Activated naive CD4-positive, alpha-beta T cell treated with anti-CD3 and anti-CD28 coated beads for 36 hours (primary cell): ENCODE data around the gene BAD. TPM values are rescaled to one million over a fixed set of nuclear protein-coding genes. Genes with fewer than 3 reads are reported as not detected.
"Not testable (repeated sequence)": the region's sequence is repeated elsewhere in the genome, so short reads cannot be mapped to it uniquely, and the experiment has no call there.

Experiments
- CTCF ChIA-PET: fragments of 350-600 bp; sonication (Branson Sonifier 250); formaldehyde crosslinking; loops from one replicate; lab custom pipeline; 2021; ENCODE audit warnings: antibody characterized with exemption; lab: Charles Lee
- DNase-seq: peaks from one replicate; pipeline ENCODE4 v3.0.0-alpha.2; 2020
- H3K27ac Mint-ChIP-seq: one replicate; pipeline ENCODE4 v1.8.0; 2021; ENCODE audit warnings: mild to moderate bottlenecking, mixed read lengths
- H3K27me3 Mint-ChIP-seq: one replicate; pipeline ENCODE4 v1.8.0; 2021; ENCODE audit warnings: low read depth, mixed read lengths
- H3K36me3 Mint-ChIP-seq: one replicate; pipeline ENCODE4 v1.8.0; 2021; ENCODE audit warnings: low read depth, mixed read lengths
- H3K4me1 Mint-ChIP-seq: one replicate; pipeline ENCODE4 v1.8.0; 2021; ENCODE audit warnings: low read depth, mixed read lengths
- H3K4me3 Mint-ChIP-seq: one replicate; pipeline ENCODE4 v1.8.0; 2021; ENCODE audit warnings: mild to moderate bottlenecking, moderate library complexity, mixed read lengths
- H3K9me3 Mint-ChIP-seq: one replicate; pipeline ENCODE4 v1.8.0; 2021; ENCODE audit warnings: mixed read lengths
- intact Hi-C: fragments of 100-400 bp; cut with micrococcal nuclease; formaldehyde crosslinking; loops from one replicate; pipeline ENCODE4 v1.15.1; 2023
- total RNA-seq, 2 experiments: library from RNA; stranded (reverse); gene quantifications; one replicate each; pipeline ENCODE4 v1.2.3, GENCODE V29; 2021

The BAD gene
- 10 to 100 TPM; 12.8 to 14.3 TPM for total RNA-seq

DNA sequence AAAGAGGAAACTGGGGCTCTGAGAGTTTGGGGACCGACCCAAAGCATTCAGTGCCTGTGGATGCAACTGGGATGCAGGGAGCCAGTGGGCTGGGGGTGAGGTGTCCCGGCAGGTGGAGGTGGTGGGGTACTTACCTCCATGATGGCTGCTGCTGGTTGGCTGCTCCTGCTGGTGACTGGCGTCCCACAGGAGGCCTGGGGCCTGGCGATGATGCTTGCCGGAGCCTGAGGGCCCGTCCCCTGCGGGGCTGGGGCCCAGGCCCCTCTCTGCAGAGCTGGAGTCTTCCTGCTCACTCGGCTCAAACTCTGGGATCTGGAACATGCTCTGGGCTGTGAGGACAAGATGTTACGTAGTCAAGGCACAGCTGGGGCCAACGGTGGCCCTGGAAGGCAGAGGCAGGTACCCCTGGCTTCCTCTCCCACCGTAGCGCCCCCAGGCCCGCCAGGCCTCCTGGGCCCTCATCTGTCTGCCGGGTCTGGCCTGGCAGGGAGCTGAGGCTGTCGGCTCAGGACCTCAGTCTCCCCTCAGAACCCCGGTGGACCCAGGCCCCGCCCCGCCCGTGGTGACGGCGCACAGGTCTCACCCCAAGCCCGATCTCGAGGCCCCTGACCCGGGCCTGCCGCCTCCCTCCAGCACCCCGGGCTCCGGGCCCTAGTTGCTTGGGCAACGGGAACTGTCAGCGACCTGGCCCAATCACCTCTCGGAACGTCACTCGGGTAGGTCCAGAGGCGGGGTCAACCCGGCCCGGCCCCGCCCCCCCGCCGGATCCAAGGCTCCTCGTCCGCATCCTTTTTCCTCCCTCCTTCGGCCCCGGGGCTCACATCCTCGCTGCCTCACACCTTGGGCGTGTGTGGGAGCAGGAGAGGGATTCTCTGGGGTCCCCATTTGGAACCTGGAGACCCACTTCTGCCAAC, at the start of gene BAD:
BAD (minus strand) TSS at position 618 of the 914 bp plus-strand sequence; CDS start at position 321, 297 bp downstream.
- Mint-ChIP-seq H3K9me3 (no peaks in the 10 kb centered on the region), H3K27me3 (no peaks in the 10 kb centered on the region), H3K4me3 (peak within 1 kb of the TSS; percentile 82), H3K27ac (peak within 1 kb of the TSS; percentile 90), H3K36me3 (peaks cover 5% of the 10 kb centered on the region), H3K4me1 (peaks cover 17% of the 10 kb centered on the region)
- CTCF ChIA-PET, result interaction anchor here (0.8 to 3.1 kb wide), 5 partner anchors 17 to 78 kb away, joined by 4 to 12 read pairs (median 5); partner anchors contain the start of gene FERMT3
- peak; percentile 95 for DNase-seq
- intact Hi-C loops, result loop anchor here (1.0 to 2.0 kb wide), 3 partner anchors 38 to 58 kb away; partner anchors contain the start of genes FKBP2, NUDT22, PPP1R14B and TRPT1

DNA sequence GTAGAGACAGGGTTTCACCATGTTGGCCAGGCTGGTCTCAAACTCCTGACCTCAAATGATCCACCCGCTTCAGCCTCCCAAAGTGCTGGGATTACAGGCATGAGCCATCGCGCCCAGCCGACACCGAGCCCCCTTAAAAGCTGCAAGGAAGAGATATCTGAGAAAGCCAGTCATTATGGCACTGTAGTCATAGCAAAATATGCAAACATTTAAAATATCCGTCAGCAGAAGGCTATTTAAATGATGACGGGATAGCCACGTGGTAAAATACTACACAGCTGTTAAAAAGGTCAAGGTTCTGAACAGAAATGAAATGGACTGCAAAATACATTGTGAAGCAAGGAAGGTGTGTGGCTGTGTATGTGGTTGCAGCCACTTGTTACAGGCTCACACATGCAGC, 49.1 kb upstream of the BAD start:
- Mint-ChIP-seq H3K4me1 (peaks cover 15% of the 10 kb centered on the region), H3K27me3 (no peaks in the 10 kb centered on the region), H3K9me3 (no peaks in the 10 kb centered on the region), H3K4me3 (no peak overlapping the region), H3K36me3 (peaks cover 10% of the 10 kb centered on the region), H3K27ac (no peak overlapping the region)
- CTCF ChIA-PET, result interaction anchor here (0.7 to 2.5 kb wide), 4 partner anchors 10 to 83 kb away, joined by 3 to 10 read pairs (median 6); partner anchors contain the start of gene PRDX5
- no peak for DNase-seq
- intact Hi-C loops, result no loop called here

DNA sequence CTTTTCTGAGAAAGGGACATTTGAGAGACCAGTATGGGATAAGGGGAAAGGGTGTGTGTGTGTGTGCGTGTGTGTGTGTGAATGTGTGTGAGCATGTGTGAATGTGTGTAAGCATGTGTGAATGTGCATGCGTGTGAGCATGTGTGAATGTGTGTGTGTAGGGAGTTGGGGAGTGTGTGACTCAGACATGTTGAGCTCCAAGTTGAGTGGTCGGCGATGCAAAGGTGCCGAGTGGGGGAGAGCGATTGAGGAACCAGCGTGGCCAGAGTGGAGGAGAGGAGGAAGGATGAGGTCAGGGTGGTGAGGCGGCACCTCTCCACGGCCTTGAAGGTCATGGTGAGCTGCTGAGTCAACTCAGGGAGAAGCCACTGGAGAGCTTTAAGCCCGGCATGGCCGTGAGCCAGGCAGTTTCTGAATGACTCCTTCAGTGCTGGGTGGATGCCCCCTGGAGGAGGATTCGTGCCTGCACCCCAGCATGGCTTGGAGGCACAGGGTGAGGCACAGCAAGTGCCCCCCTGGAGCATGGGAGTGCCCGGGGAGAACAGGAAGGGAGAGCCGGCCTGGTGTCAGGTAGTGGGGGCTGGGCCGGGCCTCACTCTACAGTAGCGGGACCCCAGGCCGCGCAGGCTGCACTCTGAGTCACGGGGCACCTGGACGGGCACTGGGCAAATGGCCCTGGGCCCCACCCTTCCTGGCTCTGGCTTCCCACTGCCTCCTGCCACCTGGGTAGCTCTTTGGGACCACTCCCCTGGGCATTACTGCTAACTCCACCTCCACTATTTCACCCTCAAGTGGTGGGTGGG, 47.3 kb upstream of the BAD start:
- Mint-ChIP-seq H3K9me3 (no peaks in the 10 kb centered on the region), H3K36me3 (peaks cover 3% of the 10 kb centered on the region), H3K27me3 (no peaks in the 10 kb centered on the region), H3K4me1 (peaks cover 10% of the 10 kb centered on the region), H3K4me3 (no peak overlapping the region), H3K27ac (no peak overlapping the region)
- CTCF ChIA-PET, result interaction anchor here (0.6 to 2.5 kb wide), 13 partner anchors 9 to 127 kb away, joined by 3 to 22 read pairs (median 4); partner anchors contain the start of genes ESRRA, PRDX5 and TRMT112
- peak; percentile 82 for DNase-seq
- intact Hi-C loops, result loop anchor here (1.0 kb wide), 2 partner anchors 9 to 13 kb away; partner anchors contain the start of genes CCDC88B and PRDX5

DNA sequence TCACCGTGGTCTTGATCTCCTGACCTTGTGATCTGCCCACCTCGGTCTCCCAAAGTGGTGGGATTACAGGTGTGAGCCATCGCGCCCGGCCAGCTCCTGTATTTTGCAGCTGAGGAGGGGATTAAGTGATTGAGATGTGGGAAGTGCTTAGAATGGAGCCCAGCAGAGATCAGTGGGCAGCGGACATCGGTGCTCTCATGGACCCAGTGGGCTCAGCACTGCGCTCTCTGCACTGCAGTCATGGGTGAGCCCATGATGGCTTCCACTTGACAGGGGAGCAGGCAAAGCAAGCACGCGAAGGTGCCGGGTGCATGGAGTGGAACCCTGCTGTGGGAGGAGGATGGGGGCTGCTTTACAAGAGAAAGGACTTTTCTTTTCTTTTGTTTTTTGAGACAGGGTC, 46.4 kb upstream of the BAD start:
- Mint-ChIP-seq H3K4me3 (no peak overlapping the region), H3K27ac (no peak overlapping the region)

DNA sequence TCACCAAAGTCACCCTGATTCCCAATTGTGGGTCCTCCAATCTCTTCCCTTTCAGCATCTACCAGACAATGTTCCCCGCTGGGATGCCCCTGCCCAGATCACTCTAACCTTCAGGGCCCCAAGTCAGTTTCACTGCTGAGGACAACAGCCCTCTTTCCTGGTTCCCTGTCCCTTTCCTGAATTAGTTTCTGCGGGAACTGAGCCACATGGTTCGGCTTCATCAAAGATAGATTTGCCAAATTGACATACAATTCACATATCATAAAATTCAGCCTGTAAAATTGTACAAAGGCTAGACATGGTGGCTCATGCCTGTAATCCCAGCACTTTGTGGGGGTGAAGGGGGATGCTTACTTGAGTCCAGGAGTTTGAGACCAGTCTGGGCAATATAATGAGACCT, 43.5 kb upstream of the BAD start:
- CTCF ChIA-PET, result interaction anchor here (0.7 to 1.4 kb wide), 2 partner anchors 10 to 18 kb away, joined by 3 to 4 read pairs; partner anchors contain the start of genes PRDX5 and TRMT112
- H3K27me3 Mint-ChIP-seq, result no peaks in the 10 kb centered on the region
- no peaks in the 10 kb centered on the region for H3K9me3 Mint-ChIP-seq
- intact Hi-C loops, result no loop called here
- no peak for DNase-seq
- H3K36me3 Mint-ChIP-seq, result no peaks in the 10 kb centered on the region
- H3K4me1 Mint-ChIP-seq, result peaks cover 6% of the 10 kb centered on the region
- no peak overlapping the region for H3K27ac Mint-ChIP-seq
- no peak overlapping the region for H3K4me3 Mint-ChIP-seq

More for the DNA sequence above, 46.4 kb upstream of the BAD start:
- Mint-ChIP-seq H3K36me3 (peaks cover 3% of the 10 kb centered on the region), H3K27me3 (no peaks in the 10 kb centered on the region), H3K4me1 (peaks cover 10% of the 10 kb centered on the region), H3K9me3 (no peaks in the 10 kb centered on the region)
- no peak for DNase-seq
- CTCF ChIA-PET, result interaction anchor here (0.6 to 2.5 kb wide), 8 partner anchors 11 to 126 kb away, joined by 3 to 22 read pairs (median 6); partner anchors contain the start of genes ESRRA, PRDX5 and TRMT112
- intact Hi-C loops, result loop anchor here (1.0 kb wide), 2 partner anchors 9 to 13 kb away; partner anchors contain the start of genes CCDC88B and PRDX5

DNA sequence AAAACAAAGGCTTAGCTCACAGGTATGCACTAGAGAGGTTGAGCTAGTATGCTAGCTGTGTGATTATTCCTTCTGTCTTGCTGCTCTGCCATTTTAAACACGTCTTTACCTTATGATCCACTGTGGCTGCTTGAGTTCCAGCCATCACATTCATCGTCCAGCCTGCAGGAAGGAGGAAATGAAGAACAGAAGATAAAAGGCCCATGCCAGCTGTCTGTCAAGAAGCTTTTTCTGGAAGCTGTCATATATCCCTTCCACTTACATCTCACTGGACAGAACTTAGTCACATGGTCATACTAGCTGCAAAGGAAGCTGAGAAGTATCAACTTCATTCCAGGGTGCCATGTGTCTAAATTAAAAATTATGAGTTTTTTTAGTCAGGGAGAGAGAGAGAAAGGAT, 42.9 kb upstream of the BAD start:
- intact Hi-C loops, result no loop called here
- CTCF ChIA-PET, result interaction anchor here (0.5 to 1.4 kb wide), 2 partner anchors 10 to 1599 kb away, joined by 3 to 4 read pairs; partner anchors contain the start of genes PRDX5 and TRMT112
- H3K27ac Mint-ChIP-seq, result no peak overlapping the region
- H3K36me3 Mint-ChIP-seq, result no peaks in the 10 kb centered on the region
- no peaks in the 10 kb centered on the region for H3K27me3 Mint-ChIP-seq
- no peaks in the 10 kb centered on the region for H3K9me3 Mint-ChIP-seq
- H3K4me1 Mint-ChIP-seq, result peaks cover 6% of the 10 kb centered on the region
- no peak for DNase-seq
- no peak overlapping the region for H3K4me3 Mint-ChIP-seq

DNA sequence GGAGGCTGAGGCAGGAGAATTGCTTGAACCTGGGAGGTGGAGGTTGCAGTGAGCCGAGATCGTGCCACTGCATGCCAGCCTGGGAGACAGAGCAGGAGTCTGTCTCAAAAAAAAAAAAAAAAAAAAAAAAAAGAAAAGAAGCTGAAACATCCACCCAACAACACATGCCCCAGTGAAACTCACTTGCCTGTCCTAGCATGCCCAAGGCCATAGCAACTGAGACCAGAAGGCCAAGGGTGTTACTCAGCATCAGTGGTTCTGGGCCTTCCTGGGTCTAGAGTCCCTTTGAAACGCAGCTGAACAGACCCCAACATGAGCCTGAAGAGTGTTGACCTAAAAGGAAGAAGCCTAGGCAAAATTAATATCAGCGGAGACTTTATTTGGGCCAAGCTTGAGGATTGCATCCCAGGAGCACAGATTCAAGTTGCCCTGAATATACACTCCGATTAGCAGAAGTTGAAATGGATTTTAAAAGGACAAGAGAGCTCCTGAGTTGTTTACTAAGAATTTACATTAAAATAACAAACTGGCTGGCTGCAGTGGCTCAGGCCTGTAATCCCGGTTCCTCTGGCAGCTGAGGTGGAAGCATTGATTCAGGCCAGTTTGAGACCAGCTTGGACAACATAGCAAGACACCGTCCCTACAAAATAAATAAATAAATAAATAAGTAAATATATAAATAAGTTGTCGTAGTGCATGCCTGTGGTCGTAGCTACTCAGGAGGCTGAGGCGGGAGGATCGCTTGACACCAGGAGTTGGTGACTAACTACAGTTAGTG, 40.4 kb upstream of the BAD start:
- Mint-ChIP-seq H3K4me1 (peaks cover 9% of the 10 kb centered on the region), H3K27ac (no peak overlapping the region), H3K4me3 (no peak overlapping the region), H3K27me3 (no peaks in the 10 kb centered on the region), H3K36me3 (peaks cover 7% of the 10 kb centered on the region), H3K9me3 (no peaks in the 10 kb centered on the region)
- CTCF ChIA-PET, result interaction anchor here (0.6 to 1.4 kb wide), 3 partner anchors 17 to 473 kb away, joined by 3 to 4 read pairs (median 3); no protein-coding TSS in a partner anchor
- DNase-seq, result no peak
- intact Hi-C loops, result no loop called here

DNA sequence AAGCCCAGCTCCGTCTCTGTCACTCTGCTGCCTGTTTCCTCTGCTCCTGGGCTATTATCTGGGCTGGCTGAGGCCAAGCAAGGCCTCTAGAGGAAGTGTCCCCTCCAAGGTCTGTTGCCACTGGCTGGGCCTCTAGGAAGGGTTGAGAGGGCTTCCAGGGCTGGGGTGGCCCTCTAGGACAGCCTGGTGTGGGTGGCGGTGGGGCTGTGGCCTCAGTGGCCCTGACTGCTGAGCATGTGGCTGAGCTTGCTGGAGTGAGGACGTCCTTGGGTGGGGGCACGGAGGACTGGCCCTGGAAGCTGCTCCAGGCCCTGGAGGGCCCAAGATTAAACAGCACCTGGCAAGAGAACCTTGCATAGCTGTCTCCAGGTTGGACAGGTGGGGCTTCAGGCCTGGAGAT, 39.5 kb upstream of the BAD start:
- H3K27ac Mint-ChIP-seq, H3K27me3 Mint-ChIP-seq, H3K4me3 Mint-ChIP-seq, intact Hi-C loops, H3K36me3 Mint-ChIP-seq, H3K9me3 Mint-ChIP-seq, DNase-seq: not testable (repeated sequence)
- H3K4me1 Mint-ChIP-seq, result peaks cover 14% of the 10 kb centered on the region
- CTCF ChIA-PET, result interaction anchor here (0.8 kb wide), 1 partner anchor 9 kb away, joined by 3 read pairs; no protein-coding TSS in a partner anchor

DNA sequence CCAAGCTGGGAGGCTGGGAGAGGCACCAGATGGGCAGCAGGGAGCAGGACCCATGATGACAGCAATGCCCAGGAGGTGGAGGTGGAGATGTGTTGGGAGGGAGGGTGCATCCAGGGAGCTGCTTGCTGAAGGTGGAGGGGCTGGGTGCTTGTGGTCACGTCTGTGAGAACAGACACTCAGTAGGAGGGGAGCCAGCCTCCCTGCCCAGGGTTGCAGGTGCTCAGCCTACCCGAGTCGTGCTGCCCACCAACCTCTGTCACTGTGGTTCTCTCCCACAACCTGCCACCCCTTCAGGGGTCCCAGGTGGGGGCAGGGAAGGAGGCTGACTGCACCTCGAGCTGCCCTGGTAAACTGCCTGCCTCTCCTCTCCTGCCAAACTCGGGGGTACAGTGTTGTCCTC, 38.9 kb upstream of the BAD start:
- peaks cover 17% of the 10 kb centered on the region for H3K4me1 Mint-ChIP-seq
- no peaks in the 10 kb centered on the region for H3K9me3 Mint-ChIP-seq
- peaks cover 7% of the 10 kb centered on the region for H3K36me3 Mint-ChIP-seq
- no peaks in the 10 kb centered on the region for H3K27me3 Mint-ChIP-seq
- CTCF ChIA-PET, result interaction anchor here (0.8 kb wide), 1 partner anchor 10 kb away, joined by 3 read pairs; no protein-coding TSS in a partner anchor
- H3K4me3 Mint-ChIP-seq, result no peak overlapping the region
- no peak overlapping the region for H3K27ac Mint-ChIP-seq
- no peak for DNase-seq
- intact Hi-C loops, result no loop called here

DNA sequence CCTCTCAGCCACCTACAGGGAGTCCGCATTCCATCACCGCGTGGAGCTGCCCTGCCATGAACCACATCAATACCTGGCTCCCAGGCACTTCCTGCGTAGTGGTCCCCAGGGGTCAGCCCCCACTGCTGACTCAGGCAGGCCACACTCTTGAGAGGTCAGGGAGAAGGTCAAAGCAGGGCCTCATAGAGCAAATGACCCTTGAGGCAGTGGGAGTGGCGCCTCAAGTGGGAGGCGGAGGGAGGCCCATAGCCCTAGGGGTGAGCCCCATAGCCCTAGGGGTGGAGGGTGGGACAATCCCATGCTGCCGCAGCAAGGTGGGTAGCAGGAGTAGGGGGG, 38.4 kb upstream of the BAD start:
- no peak overlapping the region for H3K4me3 Mint-ChIP-seq
- H3K36me3 Mint-ChIP-seq, result peaks cover 8% of the 10 kb centered on the region
- no peak overlapping the region for H3K27ac Mint-ChIP-seq
- H3K4me1 Mint-ChIP-seq, result peaks cover 19% of the 10 kb centered on the region
- H3K27me3 Mint-ChIP-seq, result no peaks in the 10 kb centered on the region
- no peaks in the 10 kb centered on the region for H3K9me3 Mint-ChIP-seq
- intact Hi-C loops, result no loop called here
- CTCF ChIA-PET, result interaction anchor here (0.9 to 1.1 kb wide), 2 partner anchors 9 to 21 kb away, joined by 3 read pairs; no protein-coding TSS in a partner anchor
- no peak for DNase-seq

DNA sequence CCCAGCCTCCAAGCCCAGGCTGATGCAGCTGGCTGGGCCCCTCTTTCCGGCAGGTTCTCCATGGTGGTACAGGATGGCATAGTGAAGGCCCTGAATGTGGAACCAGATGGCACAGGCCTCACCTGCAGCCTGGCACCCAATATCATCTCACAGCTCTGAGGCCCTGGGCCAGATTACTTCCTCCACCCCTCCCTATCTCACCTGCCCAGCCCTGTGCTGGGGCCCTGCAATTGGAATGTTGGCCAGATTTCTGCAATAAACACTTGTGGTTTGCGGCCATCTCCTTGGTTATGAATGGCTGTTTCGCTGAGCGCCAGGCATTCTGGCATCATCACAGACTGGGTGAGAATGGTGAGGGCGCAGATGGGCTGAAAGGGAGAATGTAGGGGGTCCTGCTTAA, 37.1 kb upstream of the BAD start:
- peaks cover 19% of the 10 kb centered on the region for H3K36me3 Mint-ChIP-seq
- peaks cover 22% of the 10 kb centered on the region for H3K4me1 Mint-ChIP-seq
- no peak overlapping the region for H3K4me3 Mint-ChIP-seq
- DNase-seq, result no peak
- H3K27me3 Mint-ChIP-seq, result no peaks in the 10 kb centered on the region
- no peak overlapping the region for H3K27ac Mint-ChIP-seq
- intact Hi-C loops, result no loop called here
- CTCF ChIA-PET, result no interaction called here
- H3K9me3 Mint-ChIP-seq, result no peaks in the 10 kb centered on the region
